Measurements from ENCODE around the gene VPS35. TPM values are rescaled to one million over a fixed set of nuclear protein-coding genes. Genes with fewer than 3 reads are reported as not detected.

The VPS35 gene
- total RNA-seq, 1 donor from 2014 or later, result 116 TPM

GRCh38 chr16:46727630-46728029, 38.7 kb upstream of the VPS35 start:
- no peak for DNase-seq (ENCODE audit: low read depth)
- Histone ChIP-seq H3K36me3 (ENCODE audit: control insufficient read depth, insufficient read depth, low read length) (no peaks in the 10 kb centered on the region), H3K27me3 (ENCODE audit: control insufficient read depth, insufficient read depth, low read length) (no peaks in the 10 kb centered on the region), H3K4me3 (ENCODE audit: low read depth, low read length) (no peak overlapping the region)
- TF ChIP-seq CTCF (IDR thresholded peaks at IDR 0.05; ENCODE audit: insufficient read depth, low read length, severe bottlenecking), result no peak
- FAIRE-seq, result no peak

GRCh38 chr16:46727184-46727583, 38.2 kb upstream of the VPS35 start:
- TF ChIP-seq CTCF (IDR thresholded peaks at IDR 0.05; ENCODE audit: insufficient read depth, low read length, severe bottlenecking), result no peak
- Histone ChIP-seq H3K4me3 (ENCODE audit: low read depth, low read length) (no peak overlapping the region), H3K27me3 (ENCODE audit: control insufficient read depth, insufficient read depth, low read length) (no peaks in the 10 kb centered on the region), H3K36me3 (ENCODE audit: control insufficient read depth, insufficient read depth, low read length) (no peaks in the 10 kb centered on the region)
- FAIRE-seq (no peak), DNase-seq (ENCODE audit: low read depth) (no peak)

- TF ChIP-seq CTCF (IDR thresholded peaks at IDR 0.05; ENCODE audit: insufficient read depth, low read length, severe bottlenecking), result no peak
- FAIRE-seq (no peak), DNase-seq (ENCODE audit: low read depth) (no peak)
Measured at GRCh38 chr16:46721885-46722284, 32.9 kb upstream of the VPS35 start.

GRCh38 chr16:46720619-46721018, 31.6 kb upstream of the VPS35 start:
- FAIRE-seq (no peak), DNase-seq (ENCODE audit: low read depth) (no peak)
- Histone ChIP-seq H3K4me3 (ENCODE audit: low read depth, low read length) (no peak overlapping the region), H3K27me3 (ENCODE audit: control insufficient read depth, insufficient read depth, low read length) (no peaks in the 10 kb centered on the region), H3K36me3 (ENCODE audit: control insufficient read depth, insufficient read depth, low read length) (no peaks in the 10 kb centered on the region)
- TF ChIP-seq CTCF (IDR thresholded peaks at IDR 0.05; ENCODE audit: insufficient read depth, low read length, severe bottlenecking), result no peak

More at GRCh38 chr16:46721885-46722284, 32.9 kb upstream of the VPS35 start:
- Histone ChIP-seq H3K27me3 (ENCODE audit: control insufficient read depth, insufficient read depth, low read length) (no peaks in the 10 kb centered on the region), H3K36me3 (ENCODE audit: control insufficient read depth, insufficient read depth, low read length) (no peaks in the 10 kb centered on the region), H3K4me3 (ENCODE audit: low read depth, low read length) (no peak overlapping the region)

- Histone ChIP-seq H3K27me3 (ENCODE audit: control insufficient read depth, insufficient read depth, low read length) (no peaks in the 10 kb centered on the region), H3K36me3 (ENCODE audit: control insufficient read depth, insufficient read depth, low read length) (no peaks in the 10 kb centered on the region), H3K4me3 (ENCODE audit: low read depth, low read length) (no peak overlapping the region)
- no peak for DNase-seq (ENCODE audit: low read depth)
- FAIRE-seq, result no peak
- TF ChIP-seq CTCF (IDR thresholded peaks at IDR 0.05; ENCODE audit: insufficient read depth, low read length, severe bottlenecking), result no peak
Measured at GRCh38 chr16:46719528-46719927, 30.6 kb upstream of the VPS35 start.

- TF ChIP-seq CTCF (IDR thresholded peaks at IDR 0.05; ENCODE audit: insufficient read depth, low read length, severe bottlenecking), result no peak
- Histone ChIP-seq H3K27me3 (ENCODE audit: control insufficient read depth, insufficient read depth, low read length) (no peaks in the 10 kb centered on the region), H3K36me3 (ENCODE audit: control insufficient read depth, insufficient read depth, low read length) (no peaks in the 10 kb centered on the region), H3K4me3 (ENCODE audit: low read depth, low read length) (no peak overlapping the region)
- DNase-seq (ENCODE audit: low read depth) (no peak), FAIRE-seq (no peak)
Measured at GRCh38 chr16:46718214-46718613, 29.2 kb upstream of the VPS35 start.
